ENCODE data around the gene FKRP.

DNA sequence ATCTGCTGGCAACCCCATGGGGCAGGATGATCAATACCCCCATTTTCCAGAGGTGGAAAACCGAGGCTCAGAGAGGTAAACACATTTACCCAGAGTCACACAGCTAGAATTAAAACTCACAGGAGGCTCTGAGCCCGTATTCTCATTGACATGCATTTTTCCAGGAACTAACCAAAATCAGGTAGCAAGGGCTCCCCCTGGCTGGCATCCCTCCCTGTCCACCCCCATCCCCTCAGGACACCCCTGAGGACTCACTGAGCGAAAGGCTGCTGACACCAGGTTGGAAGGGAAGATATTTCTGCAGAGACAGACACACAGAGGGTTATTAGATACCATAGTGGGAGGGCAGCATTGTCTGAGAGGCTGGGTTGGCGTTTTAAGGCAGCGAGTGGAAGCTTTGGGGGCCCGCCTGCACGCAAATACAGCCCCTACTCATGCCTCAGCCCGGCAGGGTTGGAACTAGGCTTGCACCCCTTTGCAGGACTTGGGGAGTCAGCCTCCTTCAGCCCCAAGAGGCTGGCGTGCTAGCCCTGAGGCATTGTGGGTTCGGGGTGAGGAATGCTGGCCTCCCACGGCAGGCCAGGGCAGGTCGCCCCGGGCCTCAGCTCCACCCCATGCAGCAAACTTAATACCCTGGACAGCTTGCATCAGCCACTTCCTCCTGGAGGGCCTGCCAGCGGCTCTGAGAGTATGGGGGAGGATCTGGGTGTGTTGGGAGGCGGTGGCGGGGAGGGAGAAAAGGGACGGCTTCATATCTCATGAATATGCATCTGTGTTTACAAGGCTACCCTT, 38.6 kb downstream of the FKRP start:
- TF ChIP-seq POLR2A (IDR thresholded peaks at IDR 0.05; ENCODE audit: borderline replicate concordance, extremely low read depth, insufficient read depth, insufficient read length) (no peak), EZH2phosphoT487 (IDR thresholded peaks at IDR 0.05; ENCODE audit: borderline replicate concordance) (no peak), TCF7L2 (IDR thresholded peaks at IDR 0.05; ENCODE audit: borderline replicate concordance, extremely low read depth, insufficient read depth, insufficient read length) (no peak), ELF1 (IDR thresholded peaks at IDR 0.05; ENCODE audit: borderline replicate concordance, low read depth) (no peak)
